HG02943 (cell line): ENCODE measurements around the gene DNAJC21.

Experiments used
- ATAC-seq: cut with Tn5 transposase; IDR thresholded peaks from one replicate; pipeline ENCODE4 v1.9.1; 2021; ENCODE audit warnings: mild to moderate bottlenecking, low read depth, moderate library complexity; ENCODE audit not compliant: unreplicated experiment

DNAJC21 gene

DNA sequence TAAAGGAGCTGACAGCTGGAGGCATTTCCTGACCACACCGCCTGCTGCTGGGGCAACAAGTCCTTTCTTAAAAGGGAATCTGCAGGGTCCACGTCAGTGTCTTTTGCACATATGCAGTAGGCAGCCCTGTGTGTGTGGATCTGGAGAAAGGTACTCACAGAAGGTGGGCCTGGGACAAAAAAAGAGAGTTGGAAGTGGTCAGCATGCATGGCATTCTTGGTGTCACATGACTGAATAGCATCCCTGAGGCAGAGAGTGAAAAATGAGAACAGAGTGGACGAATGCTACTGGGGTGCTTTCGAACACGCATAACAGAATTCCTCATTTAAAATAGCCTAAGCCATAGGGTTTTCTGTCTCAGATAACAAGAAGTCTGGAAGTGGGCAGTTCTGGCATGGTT lies 47.0 kb downstream of the DNAJC21 start:
- ATAC-seq = no peak

- peak; percentile 87 for ATAC-seq
Observed at GRCh38 chr5:34977934-34978613, 48.7 kb downstream of the DNAJC21 start.

GRCh38 chr5:34978681-34979080 lies 49.3 kb downstream of the DNAJC21 start:
- ATAC-seq = peak; percentile 71

DNA sequence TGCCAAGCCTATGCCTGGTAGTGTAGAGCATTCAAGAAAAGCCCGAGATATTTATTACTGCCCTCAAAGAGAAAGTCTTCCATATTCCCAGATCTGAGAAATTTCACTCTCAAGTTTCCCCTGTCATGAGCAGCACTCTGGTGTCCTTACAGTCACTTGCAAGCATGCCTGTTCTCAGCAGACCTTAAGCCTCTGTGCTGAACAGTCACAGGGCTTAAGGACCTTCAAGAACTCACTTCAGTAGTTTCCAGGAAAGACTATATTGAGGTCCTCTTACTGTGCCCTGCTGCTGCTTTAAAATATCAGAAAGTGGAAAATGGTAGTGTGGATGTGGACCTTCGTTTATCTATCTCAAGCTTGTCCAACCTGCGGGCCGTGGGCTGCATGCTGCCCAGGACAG lies 53.5 kb downstream of the DNAJC21 start:
- no peak for ATAC-seq

DNA sequence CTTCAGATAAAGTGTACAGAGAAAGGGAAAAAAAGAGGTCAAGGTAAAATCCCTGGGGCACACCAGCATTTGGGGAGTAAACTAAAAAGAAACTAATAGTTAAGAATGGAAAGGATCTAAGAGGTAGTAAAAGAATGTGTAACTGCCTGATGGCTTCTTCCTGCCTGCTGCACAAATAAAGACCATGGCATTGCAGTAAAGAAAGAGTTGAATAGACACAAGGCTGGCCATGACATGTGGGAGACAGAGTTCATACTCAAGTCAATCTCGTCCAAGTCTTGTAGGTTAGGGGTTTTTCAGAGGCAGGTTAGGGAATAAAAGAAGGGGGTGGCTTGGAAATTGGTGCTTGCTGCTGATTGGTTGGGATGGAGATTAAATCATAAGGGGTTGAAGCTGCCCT lies 57.6 kb downstream of the DNAJC21 start:
- no peak for ATAC-seq

DNA sequence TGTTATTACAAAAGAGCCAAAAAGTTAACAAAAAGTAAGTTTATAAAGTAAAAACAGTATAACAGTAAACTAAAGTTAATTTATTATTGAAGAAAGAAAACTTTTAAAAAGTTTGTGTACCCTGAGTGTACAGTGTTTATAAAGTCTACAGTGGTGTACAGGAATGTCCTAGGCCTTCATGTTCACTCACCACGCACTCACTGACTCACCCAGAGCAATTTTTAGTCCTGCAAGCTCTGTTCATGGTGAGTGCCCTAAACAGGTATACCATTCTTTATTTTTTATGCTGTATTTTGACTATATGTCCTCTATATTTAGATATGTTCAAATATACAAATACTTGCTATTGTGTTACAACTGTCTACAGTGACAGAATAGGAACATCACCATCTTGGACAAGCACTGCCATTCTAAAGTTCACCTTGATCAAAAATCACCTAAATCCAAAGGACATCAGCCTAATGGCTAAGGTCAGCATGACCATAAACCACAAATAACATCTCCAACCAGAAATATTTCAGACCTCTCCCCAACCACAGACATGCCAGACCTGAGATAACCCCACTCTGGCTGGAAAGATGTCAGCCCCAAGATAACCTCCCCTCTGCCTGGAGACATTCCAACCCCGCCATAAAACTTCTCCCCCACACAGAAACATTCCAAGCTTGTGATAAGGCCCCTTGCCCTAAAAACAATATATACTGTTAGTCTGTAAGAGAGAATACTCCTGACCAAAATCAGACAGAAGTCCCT lies 62.3 kb downstream of the DNAJC21 start:
- no peak for ATAC-seq

GRCh38 chr5:34993951-34994350 lies 64.6 kb downstream of the DNAJC21 start:
- ATAC-seq = no peak

GRCh38 chr5:34996261-34996660 lies 66.9 kb downstream of the DNAJC21 start:
- no peak for ATAC-seq

- ATAC-seq = no peak
Observed at GRCh38 chr5:34998058-34998789, 68.9 kb downstream of the DNAJC21 start.

DNA sequence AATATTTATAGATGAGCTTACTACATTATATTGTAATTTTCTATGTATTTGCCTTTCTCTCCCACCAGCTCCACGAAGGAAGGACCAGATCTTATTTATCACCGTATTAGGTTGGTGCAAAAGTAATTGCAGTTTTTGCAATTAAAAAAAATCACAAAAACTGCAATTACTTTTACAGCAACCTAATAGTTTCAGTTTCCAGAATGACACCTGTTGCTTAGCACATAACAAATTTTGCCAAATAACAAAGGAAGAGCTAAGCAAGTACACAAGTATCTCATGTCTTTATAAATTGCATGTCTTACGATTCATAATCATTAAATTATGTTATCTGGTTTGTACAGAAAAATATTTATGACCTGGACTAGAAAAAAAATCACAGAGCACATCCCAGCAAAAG lies 72.5 kb downstream of the DNAJC21 start:
- ATAC-seq = no peak

DNA sequence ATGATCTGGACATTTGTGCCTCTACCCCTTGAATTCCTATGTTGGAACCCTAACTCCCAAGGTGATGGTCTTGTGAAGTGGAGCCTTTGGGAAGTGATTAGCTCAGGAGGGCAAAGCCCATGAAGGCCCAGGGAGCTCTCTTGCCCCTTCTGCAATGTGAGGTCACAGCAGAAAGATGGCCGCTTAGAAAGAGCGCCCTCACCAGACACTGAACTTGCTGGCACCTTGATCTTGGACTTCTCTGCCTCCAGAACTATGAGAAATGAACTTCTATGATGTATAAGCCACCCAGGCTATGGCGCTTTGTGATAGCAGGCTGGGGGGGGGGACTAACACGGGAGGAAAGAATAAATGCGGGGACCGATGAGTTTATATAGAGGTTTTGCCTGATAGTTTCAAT lies 73.1 kb downstream of the DNAJC21 start:
- ATAC-seq = no peak

DNA sequence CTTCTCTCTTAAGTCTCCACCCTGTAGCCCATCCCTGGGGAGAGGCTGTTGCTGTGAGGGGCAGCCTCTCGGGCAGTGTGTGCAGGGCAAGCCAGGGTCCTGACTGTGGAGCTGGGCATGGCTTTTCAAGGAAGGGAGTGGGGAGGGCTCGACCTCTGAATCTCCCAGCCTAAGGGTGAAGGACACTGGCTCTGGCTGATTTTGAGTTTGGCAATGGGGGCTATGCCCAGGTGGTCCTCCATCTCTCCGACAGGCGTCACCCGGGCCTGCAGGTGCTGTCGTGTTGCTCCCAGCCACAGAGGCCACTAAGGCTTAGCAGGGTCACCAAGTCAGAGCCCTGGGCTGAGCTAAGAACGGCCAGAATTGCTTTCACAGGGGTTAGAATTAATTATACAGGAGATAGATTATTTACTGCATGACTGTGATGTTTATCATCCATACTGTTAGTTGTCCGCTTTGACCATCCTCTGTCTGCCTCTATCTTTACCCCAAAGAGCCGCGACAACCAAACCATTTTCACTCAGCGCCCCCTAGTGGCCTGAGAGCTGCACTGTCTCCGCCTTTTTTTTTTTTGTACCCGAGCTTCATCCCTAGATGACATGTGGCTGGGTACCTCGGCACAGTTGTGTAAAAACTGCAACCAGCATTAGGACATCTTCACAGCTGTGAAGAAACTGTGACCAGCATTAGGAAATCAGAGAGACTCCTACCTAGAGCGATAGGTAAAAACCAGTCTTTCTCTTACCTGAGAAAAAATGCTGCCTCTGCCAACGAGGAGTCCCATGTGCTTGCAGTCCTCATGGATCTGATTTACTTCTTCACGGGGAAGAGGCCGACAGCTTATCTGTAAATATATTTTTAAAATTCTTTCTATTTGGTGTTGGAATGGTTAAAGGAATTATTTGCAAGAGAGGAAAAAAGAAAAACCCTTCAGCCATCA lies 73.9 kb downstream of the DNAJC21 start:
- no peak for ATAC-seq

GRCh38 chr5:35004200-35004599 lies 74.8 kb downstream of the DNAJC21 start:
- ATAC-seq = no peak

GRCh38 chr5:35004771-35005170 lies 75.4 kb downstream of the DNAJC21 start:
- no peak for ATAC-seq
